Mesenchymal stem cell (in vitro differentiated cells and primary cell): ENCODE results near the gene PKMYT1.

ENCODE experiments used
- DNase-seq: peaks from one replicate; pipeline ENCODE4 v3.0.0-alpha.2; 2013
- H2AFZ ChIP-seq: one replicate; pipeline ENCODE4 v1.6.1; 2013; ENCODE audit warnings: low read depth, mild to moderate bottlenecking, control low read depth, inconsistent platforms, low read length, moderate library complexity
- H2AK5ac ChIP-seq: 2 replicates; pipeline ENCODE4 v1.6.1; 2013; ENCODE audit warnings: low read length, moderate library complexity, mild to moderate bottlenecking, inconsistent platforms; ENCODE audit not compliant: severe bottlenecking
- H2BK120ac ChIP-seq: one replicate; pipeline ENCODE4 v1.6.1; 2013; ENCODE audit warnings: low read depth, mild to moderate bottlenecking, inconsistent platforms, low read length, moderate library complexity
- H2BK12ac ChIP-seq, 2 experiments: one replicate each; pipeline ENCODE4 v1.6.1; 2013; ENCODE audit warnings: inconsistent platforms in 2 of 2, low read length in 2 of 2, mild to moderate bottlenecking in 2 of 2, moderate library complexity in 2 of 2, control low read depth in 1 of 2
- H2BK15ac ChIP-seq: one replicate; pipeline ENCODE4 v1.6.1; 2013; ENCODE audit warnings: mild to moderate bottlenecking, low read depth, inconsistent platforms; ENCODE audit not compliant: poor library complexity, severe bottlenecking
- H2BK5ac ChIP-seq: 2 replicates; pipeline ENCODE4 v1.6.1; 2013; ENCODE audit warnings: low read depth, mild to moderate bottlenecking, low read length, control low read depth, inconsistent platforms; ENCODE audit not compliant: poor library complexity, severe bottlenecking
- H3K14ac ChIP-seq, 2 experiments: one replicate each; pipeline ENCODE4 v1.6.1; 2013; ENCODE audit warnings: inconsistent platforms in 2 of 2, low read length in 2 of 2, control low read depth in 1 of 2, mild to moderate bottlenecking in 1 of 2, moderate library complexity in 1 of 2
- H3K18ac ChIP-seq, 2 experiments: one replicate each; pipeline ENCODE4 v1.6.1; 2013; ENCODE audit warnings: inconsistent platforms in 2 of 2, low read length in 2 of 2, control low read depth in 1 of 2, low read depth in 1 of 2, mild to moderate bottlenecking in 1 of 2
- H3K23ac ChIP-seq, 2 experiments: one replicate each; pipeline ENCODE4 v1.6.1; 2013; ENCODE audit warnings: inconsistent platforms in 2 of 2, low read length in 2 of 2, mild to moderate bottlenecking in 2 of 2, moderate library complexity in 2 of 2, control low read depth in 1 of 2
- H3K27ac ChIP-seq: 2 replicates; pipeline ENCODE4 v1.5.1; 2013; ENCODE audit warnings: mild to moderate bottlenecking, moderate library complexity, low read length, control low read depth, inconsistent platforms; ENCODE audit not compliant: poor library complexity, severe bottlenecking
- H3K27me3 ChIP-seq, 2 experiments: 2 replicates each; pipeline versions ENCODE4 v1.6.1 to v1.7.0; 2013; ENCODE audit warnings: low read length in 2 of 2, mild to moderate bottlenecking in 2 of 2, moderate library complexity in 2 of 2, control low read depth in 1 of 2, inconsistent platforms in 1 of 2; ENCODE audit not compliant: control insufficient read depth in 1 of 2, insufficient read depth in 1 of 2
- H3K36me3 ChIP-seq, 2 experiments: 2 replicates each; pipeline versions ENCODE4 v1.6.1 to v1.7.0; 2013; ENCODE audit warnings: low read length in 2 of 2, control low read depth in 1 of 2, inconsistent platforms in 1 of 2, low read depth in 1 of 2, mild to moderate bottlenecking in 1 of 2; ENCODE audit not compliant: insufficient read depth in 2 of 2, control insufficient read depth in 1 of 2
- H3K4ac ChIP-seq, 2 experiments: one replicate each; pipeline ENCODE4 v1.6.1; 2013; ENCODE audit warnings: inconsistent platforms in 2 of 2, low read length in 2 of 2, mild to moderate bottlenecking in 2 of 2, moderate library complexity in 2 of 2, control low read depth in 1 of 2, low read depth in 1 of 2
- H3K4me1 ChIP-seq: 2 replicates; pipeline ENCODE4 v1.6.1; 2013; ENCODE audit warnings: low read depth, low read length, control low read depth; ENCODE audit not compliant: control insufficient read depth, insufficient read depth
- H3K4me2 ChIP-seq: 2 replicates; pipeline ENCODE4 v1.6.1; 2013; ENCODE audit warnings: low read length, mild to moderate bottlenecking, inconsistent platforms; ENCODE audit not compliant: poor library complexity, severe bottlenecking
- H3K4me3 ChIP-seq, 2 experiments: 2 replicates each; pipeline versions ENCODE4 v1.5.1 to v1.7.0; 2013; ENCODE audit warnings: low read length in 2 of 2, mild to moderate bottlenecking in 2 of 2, control low read depth in 1 of 2, low read depth in 1 of 2; ENCODE audit not compliant: insufficient read depth in 1 of 2
- H3K79me1 ChIP-seq: replicated peaks from 2 replicates; pipeline ENCODE4 v1.6.1; 2013; ENCODE audit warnings: mild to moderate bottlenecking, control low read depth, low read length, inconsistent platforms; ENCODE audit not compliant: poor library complexity, severe bottlenecking
- H3K9ac ChIP-seq: 2 replicates; pipeline ENCODE4 v1.7.0; 2013; ENCODE audit warnings: mild to moderate bottlenecking, low read length, moderate library complexity
- H3K9me3 ChIP-seq: 2 replicates; pipeline ENCODE4 v1.7.0; 2013; ENCODE audit warnings: mild to moderate bottlenecking, low read length; ENCODE audit not compliant: control insufficient read depth
- H4K8ac ChIP-seq: one replicate; pipeline ENCODE4 v1.6.1; 2013; ENCODE audit warnings: inconsistent platforms, mild to moderate bottlenecking, low read length, moderate library complexity
- H4K91ac ChIP-seq: one replicate; pipeline ENCODE4 v1.6.1; 2013; ENCODE audit warnings: mild to moderate bottlenecking, low read length, inconsistent platforms
- WGBS: methylation state at CpG from one replicate; pipeline ENCODE4 v1.1.7; 2013; ENCODE audit warnings: mixed read lengths; 5-methylcytosine and 5-hydroxymethylcytosine counted together

The PKMYT1 gene

DNA sequence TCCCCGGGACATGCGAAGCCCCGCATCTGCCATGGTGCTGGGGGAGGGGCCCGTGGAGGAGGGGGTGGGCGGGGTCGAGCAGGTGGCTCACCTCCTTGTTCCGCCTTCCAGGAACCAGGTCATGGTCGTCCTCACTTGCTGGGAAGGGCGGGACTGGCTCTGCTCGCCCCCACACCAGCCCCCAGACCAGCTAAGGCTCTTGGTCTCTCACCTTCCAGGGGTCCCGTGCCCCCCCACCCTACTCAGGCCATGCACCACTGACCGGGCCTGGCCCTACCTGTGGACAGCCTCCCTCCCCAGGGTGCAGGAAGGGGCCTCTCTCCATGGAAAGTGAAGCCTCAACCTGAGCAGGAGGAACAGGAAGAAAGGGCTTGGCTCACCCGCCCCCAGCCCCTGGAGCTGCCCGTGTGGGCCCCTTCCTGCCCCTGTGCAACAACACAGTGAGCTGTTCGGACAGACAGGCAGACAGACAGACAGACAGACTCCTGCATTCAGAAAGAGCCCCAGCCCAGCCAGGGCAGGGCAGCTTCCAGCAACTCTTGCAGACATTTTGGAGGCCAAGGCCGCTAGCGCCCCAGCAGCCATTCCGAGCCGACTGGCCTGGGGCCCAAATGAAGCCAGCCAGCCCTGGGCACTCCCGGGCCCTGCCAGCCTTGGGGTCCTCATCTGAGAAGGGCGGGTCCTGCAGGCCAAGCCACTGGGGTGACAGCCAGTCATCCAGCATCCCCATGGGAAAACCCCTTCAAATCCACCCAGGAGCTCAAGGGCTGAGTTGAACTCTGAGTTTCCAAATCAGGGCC is 24.3 kb downstream of the PKMYT1 start:
- no peaks in the 10 kb centered on the region for H3K79me1 ChIP-seq
- H4K8ac ChIP-seq, result no peak overlapping the region
- H2BK120ac ChIP-seq, result no peak overlapping the region
- no peak overlapping the region for H3K9ac ChIP-seq
- H3K27ac ChIP-seq, result no peak overlapping the region
- H3K27me3 ChIP-seq, result peaks cover 15 to 70% of the 10 kb centered on the region in 2 experiments
- no peaks in the 10 kb centered on the region for H3K9me3 ChIP-seq
- no peak overlapping the region for H3K4me3 ChIP-seq
- no peak overlapping the region for H4K91ac ChIP-seq
- no peak overlapping the region for H3K18ac ChIP-seq
- H2AFZ ChIP-seq, result no peak overlapping the region
- WGBS, result 59% methylated on average over 13 of the region's 21 CpGs
- no peak overlapping the region for H2BK5ac ChIP-seq
- no peak for DNase-seq
- no peak overlapping the region for H2AK5ac ChIP-seq
- no peak overlapping the region for H3K4me2 ChIP-seq
- H3K36me3 ChIP-seq, result peaks cover 0 to 5% of the 10 kb centered on the region in 2 experiments
- H3K4me1 ChIP-seq, result peaks cover 2% of the 10 kb centered on the region
- no peak overlapping the region for H2BK15ac ChIP-seq
- H3K23ac ChIP-seq, result no peak overlapping the region
- no peak overlapping the region for H3K4ac ChIP-seq
- H2BK12ac ChIP-seq, result no peak overlapping the region
- H3K14ac ChIP-seq, result no peak overlapping the region

GRCh38 chr16:2955438-2955778 is 24.8 kb downstream of the PKMYT1 start:
- Histone ChIP-seq H2BK15ac (no peak overlapping the region), H3K4me2 (no peak overlapping the region), H3K4me1 (peaks cover 2% of the 10 kb centered on the region), H4K8ac (no peak overlapping the region), H3K14ac (no peak overlapping the region), H4K91ac (no peak overlapping the region), H3K9me3 (no peaks in the 10 kb centered on the region), H3K27me3 (peaks cover 10 to 64% of the 10 kb centered on the region in 2 experiments), H2BK120ac (no peak overlapping the region), H2BK12ac (no peak overlapping the region), H2BK5ac (no peak overlapping the region), H3K27ac (no peak overlapping the region), H3K4me3 (no peak overlapping the region), H3K4ac (no peak overlapping the region), H3K9ac (no peak overlapping the region), H2AFZ (no peak overlapping the region), H3K18ac (no peak overlapping the region), H2AK5ac (no peak overlapping the region), H3K23ac (no peak overlapping the region), H3K79me1 (peaks cover 2% of the 10 kb centered on the region), H3K36me3 (peaks cover 0 to 11% of the 10 kb centered on the region in 2 experiments)
- 84% methylated on average over 10 of the region's 10 CpGs for WGBS
- no peak for DNase-seq

DNA sequence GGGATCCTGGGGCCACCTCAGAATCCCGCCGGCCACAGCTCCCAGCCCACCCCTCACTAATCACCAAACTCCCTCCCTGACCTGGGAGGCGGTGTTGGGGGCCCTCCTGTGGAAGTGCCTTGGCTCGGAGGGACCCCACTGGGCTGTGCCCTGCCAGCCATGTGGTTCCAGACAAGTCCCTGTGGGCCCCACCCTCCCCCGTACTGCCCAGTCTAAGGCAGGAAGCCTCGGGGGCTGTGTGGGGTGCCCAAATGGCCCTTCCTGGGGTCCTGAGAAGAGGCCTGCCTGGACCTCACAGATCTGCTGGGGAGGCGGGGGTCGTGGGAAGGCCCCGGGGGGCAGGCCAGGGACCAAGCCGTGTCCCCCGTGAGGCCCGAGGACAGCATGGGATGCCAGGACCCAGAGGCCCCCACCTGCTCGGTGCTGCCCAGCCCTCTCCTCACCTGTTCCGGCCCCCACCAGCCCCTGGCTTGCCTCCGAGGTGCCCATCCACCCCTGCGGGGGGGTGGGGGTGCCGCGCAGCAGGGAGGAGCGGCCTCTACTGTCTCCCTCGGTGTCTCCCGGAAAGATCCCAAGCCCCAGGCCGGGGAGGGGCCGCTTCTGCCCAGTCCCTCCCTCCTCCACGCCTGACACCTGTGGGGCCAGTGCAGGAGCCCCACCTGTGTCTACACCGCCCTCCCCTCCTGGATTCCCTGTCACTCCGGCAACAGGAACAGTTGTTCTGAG is 25.4 kb downstream of the PKMYT1 start:
- H2AFZ ChIP-seq, result no peak overlapping the region

More for the DNA sequence above, 25.4 kb downstream of the PKMYT1 start:
- DNase-seq, result no peak
- H3K27ac ChIP-seq, result no peak overlapping the region
- H3K18ac ChIP-seq, result no peak overlapping the region
- H2BK12ac ChIP-seq, result no peak overlapping the region
- peaks cover 2% of the 10 kb centered on the region for H3K4me1 ChIP-seq
- peaks cover 2 to 17% of the 10 kb centered on the region in 2 experiments for H3K36me3 ChIP-seq
- H4K91ac ChIP-seq, result no peak overlapping the region
- no peak overlapping the region for H3K14ac ChIP-seq
- H3K4me2 ChIP-seq, result no peak overlapping the region
- H4K8ac ChIP-seq, result no peak overlapping the region
- H3K79me1 ChIP-seq, result peaks cover 2% of the 10 kb centered on the region
- WGBS, result 86% methylated on average over 26 of the region's 26 CpGs
- H2BK5ac ChIP-seq, result no peak overlapping the region
- H3K27me3 ChIP-seq, result peaks cover 7 to 58% of the 10 kb centered on the region in 2 experiments
- no peaks in the 10 kb centered on the region for H3K9me3 ChIP-seq
- no peak overlapping the region for H3K4ac ChIP-seq
- H3K9ac ChIP-seq, result no peak overlapping the region
- no peak overlapping the region for H3K23ac ChIP-seq
- H2BK15ac ChIP-seq, result no peak overlapping the region
- H2AK5ac ChIP-seq, result no peak overlapping the region
- H3K4me3 ChIP-seq, result no peak overlapping the region
- H2BK120ac ChIP-seq, result no peak overlapping the region
